HEK293 (cell line): ENCODE measurements around the gene NFIC.
A peak's percentile ranks its signal among the peaks of the same experiment; 100 is the strongest.

Experiments used
- CTCF ChIA-PET: fragments of 350-600 bp; formaldehyde crosslinking; extraction: SDS; loops from one replicate; lab custom pipeline; 2021; ENCODE audit warnings: antibody characterized with exemption; lab: Yijun Ruan, JAX
- POLR2A ChIA-PET: fragments of 300-600 bp; formaldehyde crosslinking; extraction: SDS; loops from one replicate; lab custom pipeline; 2020; ENCODE audit warnings: antibody characterized with exemption, inconsistent platforms; lab: Yijun Ruan, JAX
- H3K27ac ChIP-seq: fragments of 200-500 bp; sonication (Bioruptor generic); 2 replicates; pipeline ENCODE4 v1.5.1; 2014; ENCODE audit warnings: low read depth, low read length, control low read depth, inconsistent platforms; ENCODE audit errors: extremely low read depth
- H3K36me3 ChIP-seq, 2 experiments: fragments of 200-500 bp in 1 of 2; sonication (Bioruptor generic) in 1 of 2; 1 replicate in 1 of 2; 2 replicates in 1 of 2; pipeline ENCODE4 v1.5.1; 2014 to 2017; ENCODE audit warnings: inconsistent platforms in 2 of 2, low read length in 2 of 2; ENCODE audit not compliant: control insufficient read depth in 2 of 2, insufficient read depth in 1 of 2
- H3K4me1 ChIP-seq: fragments of 200-500 bp; sonication (Bioruptor generic); 2 replicates; pipeline ENCODE4 v1.5.1; 2014; ENCODE audit warnings: mild to moderate bottlenecking, low read length, inconsistent platforms; ENCODE audit not compliant: control insufficient read depth, insufficient read depth
- H3K4me3 ChIP-seq: 2 replicates; pipeline ENCODE4 v1.5.1; 2011; ENCODE audit warnings: low read depth, mild to moderate bottlenecking, control low read depth, low read length, moderate library complexity
- H3K9me3 ChIP-seq: fragments of 200-500 bp; sonication (Bioruptor generic); 2 replicates; pipeline ENCODE4 v1.5.1; 2014; ENCODE audit warnings: low read depth, low read length, inconsistent platforms; ENCODE audit not compliant: control insufficient read depth, insufficient read depth
- BCL11A ChIP-seq: fragments of 450-650 bp; formaldehyde crosslinking; IDR thresholded peaks from 2 replicates; pipeline ENCODE4 v1.5.1; 2016; ENCODE audit warnings: low read depth, missing biosample characterization, missing genetic modification characterization
- GLIS1 ChIP-seq: fragments of 450-650 bp; formaldehyde crosslinking; IDR thresholded peaks from 2 replicates; pipeline ENCODE4 v1.5.1; 2016; ENCODE audit warnings: missing biosample characterization, missing genetic modification characterization
- KLF16 ChIP-seq: fragments of 450-650 bp; formaldehyde crosslinking; IDR thresholded peaks from 2 replicates; pipeline ENCODE4 v1.5.1; 2017; ENCODE audit warnings: missing biosample characterization, missing genetic modification characterization
- PRDM4 ChIP-seq: fragments of 450-650 bp; formaldehyde crosslinking; IDR thresholded peaks from 2 replicates; pipeline ENCODE4 v1.5.1; 2017; ENCODE audit warnings: missing biosample characterization, missing genetic modification characterization
- RBAK ChIP-seq: fragments of 450-650 bp; formaldehyde crosslinking; IDR thresholded peaks from 2 replicates; pipeline ENCODE4 v1.5.1; 2016; ENCODE audit warnings: missing biosample characterization, missing genetic modification characterization
- SCRT1 ChIP-seq: fragments of 450-650 bp; formaldehyde crosslinking; IDR thresholded peaks from 2 replicates; pipeline ENCODE4 v1.5.1; 2016; ENCODE audit warnings: missing biosample characterization, missing genetic modification characterization, borderline replicate concordance
- ZBTB26 ChIP-seq: fragments of 450-650 bp; formaldehyde crosslinking; optimal IDR thresholded peaks from 2 replicates; pipeline ENCODE3; 2016; ENCODE audit warnings: missing biosample characterization, mild to moderate bottlenecking, missing genetic modification characterization
- ZIC2 ChIP-seq: fragments of 450-650 bp; formaldehyde crosslinking; IDR thresholded peaks from 2 replicates; pipeline ENCODE4 v1.5.1; 2016; ENCODE audit warnings: missing biosample characterization, missing genetic modification characterization
- ZNF112 ChIP-seq: fragments of 450-650 bp; formaldehyde crosslinking; IDR thresholded peaks from 2 replicates; pipeline ENCODE4 v1.5.0; 2017; ENCODE audit warnings: missing biosample characterization, missing genetic modification characterization
- ZNF121 ChIP-seq: fragments of 450-650 bp; formaldehyde crosslinking; IDR thresholded peaks from 2 replicates; pipeline ENCODE4 v1.5.1; 2016; ENCODE audit warnings: missing biosample characterization, missing genetic modification characterization
- ZNF2 ChIP-seq: fragments of 450-650 bp; formaldehyde crosslinking; IDR thresholded peaks from 2 replicates; pipeline ENCODE4 v1.5.1; 2016; ENCODE audit warnings: missing biosample characterization, missing genetic modification characterization
- ZNF266 ChIP-seq: fragments of 450-650 bp; formaldehyde crosslinking; IDR thresholded peaks from 2 replicates; pipeline ENCODE4 v1.5.1; 2016; ENCODE audit warnings: missing biosample characterization, missing genetic modification characterization, low read depth
- ZNF335 ChIP-seq: fragments of 450-650 bp; formaldehyde crosslinking; conservative IDR thresholded peaks from 2 replicates; pipeline ENCODE4 v1.5.1; 2016; ENCODE audit warnings: missing biosample characterization, missing genetic modification characterization
- ZNF362 ChIP-seq: fragments of 450-650 bp; formaldehyde crosslinking; IDR thresholded peaks from 2 replicates; pipeline ENCODE4 v1.5.1; 2016; ENCODE audit warnings: missing biosample characterization, missing genetic modification characterization
- ZNF449 ChIP-seq: fragments of 450-650 bp; formaldehyde crosslinking; IDR thresholded peaks from 2 replicates; pipeline ENCODE4 v1.5.1; 2017; ENCODE audit warnings: missing biosample characterization, mild to moderate bottlenecking, missing genetic modification characterization, moderate library complexity
- ZNF558 ChIP-seq: fragments of 450-650 bp; formaldehyde crosslinking; IDR thresholded peaks from 2 replicates; pipeline ENCODE4 v1.5.1; 2016; ENCODE audit warnings: missing biosample characterization, missing genetic modification characterization
- ZNF580 ChIP-seq: fragments of 450-650 bp; formaldehyde crosslinking; IDR thresholded peaks from 2 replicates; pipeline ENCODE4 v1.5.1; 2016; ENCODE audit warnings: missing biosample characterization, missing genetic modification characterization
- ZNF610 ChIP-seq: fragments of 450-650 bp; formaldehyde crosslinking; IDR thresholded peaks from 2 replicates; pipeline ENCODE4 v1.5.1; 2016; ENCODE audit warnings: missing biosample characterization, missing genetic modification characterization, borderline replicate concordance
- ZNF629 ChIP-seq: fragments of 450-650 bp; formaldehyde crosslinking; IDR thresholded peaks from 2 replicates; pipeline ENCODE4 v1.5.1; 2017; ENCODE audit warnings: missing biosample characterization, missing genetic modification characterization
- ZXDB ChIP-seq: fragments of 450-650 bp; formaldehyde crosslinking; IDR thresholded peaks from 2 replicates; pipeline ENCODE4 v1.5.1; 2016; ENCODE audit warnings: missing biosample characterization, missing genetic modification characterization

The NFIC gene

GRCh38 chr19:3500429-3501101, 134.2 kb downstream of the NFIC start, which contains the start of gene DOHH (continued):
- TF ChIP-seq ZNF335 (tag by site-specific recombination) (peak; percentile 84), ZNF629 (tag by site-specific recombination) (peak; percentile 78), ZNF449 (tag by site-specific recombination) (no peak), ZNF112 (tag by site-specific recombination) (no peak), PRDM4 (tag by site-specific recombination) (peak; percentile 44), ZNF580 (tag by site-specific recombination) (peak; percentile 10; the same call in 1 of the 2 replicates), ZXDB (peak; percentile 94), ZNF2 (tag by site-specific recombination) (peak; percentile 93)

- CTCF ChIA-PET = interaction anchor here (0.6 to 1.1 kb wide), 3 partner anchors 29 to 349 kb away, joined by 3 to 5 read pairs (median 4); no protein-coding TSS in a partner anchor
- Histone ChIP-seq H3K27ac (no peak overlapping the region), H3K4me1 (peaks cover 2% of the 10 kb centered on the region)
- 0 out of 2 replicates have a peak, but pooled peaks have one; percentile 19 for TF ChIP-seq ZNF121 (tag by site-specific recombination)
- TF ChIP-seq ZNF362 = peak; percentile 64; the same call in 1 of the 2 replicates
- no peak for TF ChIP-seq ZNF558
- TF ChIP-seq, all 188 proteins: peak for 2
- Histone ChIP-seq H3K9me3 (no peaks in the 10 kb centered on the region), H3K36me3 (peaks cover 0 to 6% of the 10 kb centered on the region in 2 experiments; a peak in 1 of 3 replicates), H3K4me3 (no peak overlapping the region)
- POLR2A ChIA-PET = interaction anchor here (0.6 to 1.0 kb wide), 2 partner anchors 16 to 1644 kb away, joined by 3 to 4 read pairs; no protein-coding TSS in a partner anchor
These were observed 135.4 kb downstream of the NFIC start for GRCh38 chr19:3501780-3502179.

GRCh38 chr19:3503036-3503572, 136.7 kb downstream of the NFIC start:
- TF ChIP-seq RBAK (tag by site-specific recombination) = no peak
- 0 out of 2 replicates have a peak, but pooled peaks have one; percentile 19 for TF ChIP-seq ZIC2 (tag by site-specific recombination)
- TF ChIP-seq ZNF266 (tag by site-specific recombination) = no peak
- no peak for TF ChIP-seq ZNF610 (tag by site-specific recombination)
- TF ChIP-seq SCRT1 = no peak
- peak; percentile 73 for TF ChIP-seq GLIS1 (tag by site-specific recombination)
- TF ChIP-seq KLF16 (tag by site-specific recombination) = no peak
- TF ChIP-seq ZBTB26 (tag by site-specific recombination) = no peak
- TF ChIP-seq BCL11A (tag by site-specific recombination) = no peak
- Histone ChIP-seq H3K4me1 (peaks cover 5% of the 10 kb centered on the region), H3K4me3 (no peak overlapping the region), H3K9me3 (no peaks in the 10 kb centered on the region), H3K27ac (no peak overlapping the region), H3K36me3 (no peaks in the 10 kb centered on the region)
- ChIA-PET POLR2A (interaction anchor here (0.9 kb wide), 1 partner anchor 227 kb away, joined by 3 read pairs; no protein-coding TSS in a partner anchor), CTCF (interaction anchor here (0.5 to 1.3 kb wide), 6 partner anchors 17 to 246 kb away, joined by 3 to 6 read pairs (median 3); partner anchors contain the start of gene SMIM44)
